OCI-LY1 (cell line): ENCODE results near the gene CBLL2.

Experiments
- H2AFZ ChIP-seq: fragments of 200-600 bp; sonication (generic), shearing (Covaris generic); 2 replicates; pipeline ENCODE4 v1.6.0; 2014; ENCODE audit warnings: antibody characterized with exemption, mild to moderate bottlenecking, low read length
- H3F3A ChIP-seq: fragments of 200-600 bp; sonication (generic), shearing (Covaris generic); 2 replicates; pipeline ENCODE4 v1.6.0; 2014; ENCODE audit warnings: mild to moderate bottlenecking, antibody characterized with exemption, low read length, moderate library complexity; ENCODE audit not compliant: insufficient read depth
- H3K27ac ChIP-seq: fragments of 200-600 bp; sonication (generic); 2 replicates; pipeline ENCODE4 v1.5.1; 2014; ENCODE audit warnings: low read length, mixed run types, mild to moderate bottlenecking, low read depth; ENCODE audit not compliant: poor library complexity, severe bottlenecking
- H3K27me3 ChIP-seq: fragments of 200-600 bp; sonication (generic); 2 replicates; pipeline ENCODE4 v1.6.0; 2014; ENCODE audit warnings: antibody characterized with exemption, mild to moderate bottlenecking, low read length, moderate library complexity; ENCODE audit not compliant: insufficient read depth
- H3K36me3 ChIP-seq: fragments of 200-600 bp; sonication (generic); 2 replicates; pipeline ENCODE4 v1.6.1; 2014; ENCODE audit warnings: mild to moderate bottlenecking, antibody characterized with exemption, low read length, moderate library complexity, mixed read lengths; ENCODE audit not compliant: insufficient read depth
- H3K4me1 ChIP-seq: fragments of 200-600 bp; sonication (generic); 2 replicates; pipeline ENCODE4 v1.5.1; 2014; ENCODE audit warnings: mild to moderate bottlenecking, low read length, moderate library complexity; ENCODE audit not compliant: insufficient read depth, severe bottlenecking
- H3K4me2 ChIP-seq: fragments of 200-600 bp; sonication (generic), shearing (Covaris generic); 2 replicates; pipeline ENCODE4 v1.6.1; 2014; ENCODE audit warnings: low read length
- H3K4me3 ChIP-seq: fragments of 200-600 bp; sonication (generic); 2 replicates; pipeline ENCODE4 v1.5.1; 2014; ENCODE audit warnings: low read length, low read depth, mild to moderate bottlenecking, mixed read lengths; ENCODE audit not compliant: poor library complexity, severe bottlenecking
- H3K79me2 ChIP-seq: fragments of 200-600 bp; shearing (Covaris generic); 2 replicates; pipeline ENCODE4 v1.6.1; 2016; ENCODE audit warnings: mixed run types, low read length, mixed read lengths; ENCODE audit not compliant: insufficient read depth
- H3K9ac ChIP-seq: fragments of 200-600 bp; sonication (generic), shearing (Covaris generic); 2 replicates; pipeline ENCODE4 v1.6.1; 2014; ENCODE audit warnings: mild to moderate bottlenecking, low read length, mixed read lengths
- H3K9me2 ChIP-seq: fragments of 200-600 bp; sonication (generic), shearing (Covaris generic); 2 replicates; pipeline ENCODE4 v1.6.1; 2014; ENCODE audit warnings: low read depth, mild to moderate bottlenecking, low read length, mixed read lengths
- H3K9me3 ChIP-seq: fragments of 200-600 bp; shearing (Covaris generic); 2 replicates; pipeline ENCODE4 v1.6.1; 2014; ENCODE audit warnings: low read length, mixed read lengths
- H4K20me1 ChIP-seq: fragments of 200-600 bp; sonication (generic), shearing (Covaris generic); 2 replicates; pipeline ENCODE4 v1.6.0; 2016; ENCODE audit warnings: mild to moderate bottlenecking, low read length; ENCODE audit not compliant: insufficient read depth
- EZH2 ChIP-seq: fragments of 200-600 bp; sonication (generic), shearing (Covaris generic); IDR thresholded peaks from 2 replicates; pipeline ENCODE4 v1.8.0; 2017; ENCODE audit warnings: borderline replicate concordance, mixed run types, mild to moderate bottlenecking, antibody characterized with exemption, low read length, moderate library complexity, mixed read lengths
- TF ChIP-seq, protein P1 (sequence below): fragments of 200-600 bp; sonication (generic), shearing (Covaris generic); IDR thresholded peaks from 2 replicates; pipeline ENCODE4 v1.5.1; 2017; ENCODE audit warnings: mild to moderate bottlenecking, antibody characterized with exemption, low read length, moderate library complexity, mixed read lengths

Gene CBLL2

DNA sequence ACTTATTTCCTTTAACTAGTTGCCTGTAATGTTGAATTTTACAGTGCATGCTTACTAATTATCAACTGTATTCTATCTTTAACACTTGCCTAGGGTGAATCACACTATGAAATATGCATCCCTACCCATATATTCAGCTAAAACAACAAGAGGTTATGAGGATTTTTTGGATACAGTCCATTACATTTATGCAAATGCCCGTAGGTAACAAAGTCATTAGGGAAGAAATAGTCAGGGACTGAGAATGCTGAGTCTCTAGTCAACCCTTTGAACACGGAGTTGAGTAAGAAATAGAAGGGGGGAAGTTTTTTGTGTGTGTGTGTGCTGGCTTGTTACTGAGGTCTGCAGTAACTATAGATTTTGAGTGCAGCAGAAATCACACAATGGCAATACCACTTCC is 26.1 kb upstream of the CBLL2 start:
- H3K4me1 ChIP-seq = no peaks in the 10 kb centered on the region
- H3K9me2 ChIP-seq = no peaks in the 10 kb centered on the region
- no peak for TF ChIP-seq EZH2
- TF ChIP-seq, protein P1, sequence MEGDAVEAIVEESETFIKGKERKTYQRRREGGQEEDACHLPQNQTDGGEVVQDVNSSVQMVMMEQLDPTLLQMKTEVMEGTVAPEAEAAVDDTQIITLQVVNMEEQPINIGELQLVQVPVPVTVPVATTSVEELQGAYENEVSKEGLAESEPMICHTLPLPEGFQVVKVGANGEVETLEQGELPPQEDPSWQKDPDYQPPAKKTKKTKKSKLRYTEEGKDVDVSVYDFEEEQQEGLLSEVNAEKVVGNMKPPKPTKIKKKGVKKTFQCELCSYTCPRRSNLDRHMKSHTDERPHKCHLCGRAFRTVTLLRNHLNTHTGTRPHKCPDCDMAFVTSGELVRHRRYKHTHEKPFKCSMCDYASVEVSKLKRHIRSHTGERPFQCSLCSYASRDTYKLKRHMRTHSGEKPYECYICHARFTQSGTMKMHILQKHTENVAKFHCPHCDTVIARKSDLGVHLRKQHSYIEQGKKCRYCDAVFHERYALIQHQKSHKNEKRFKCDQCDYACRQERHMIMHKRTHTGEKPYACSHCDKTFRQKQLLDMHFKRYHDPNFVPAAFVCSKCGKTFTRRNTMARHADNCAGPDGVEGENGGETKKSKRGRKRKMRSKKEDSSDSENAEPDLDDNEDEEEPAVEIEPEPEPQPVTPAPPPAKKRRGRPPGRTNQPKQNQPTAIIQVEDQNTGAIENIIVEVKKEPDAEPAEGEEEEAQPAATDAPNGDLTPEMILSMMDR = no peak
- H2AFZ ChIP-seq = no peak overlapping the region
- no peaks in the 10 kb centered on the region for H3F3A ChIP-seq
- H3K79me2 ChIP-seq = no peaks in the 10 kb centered on the region
- no peak overlapping the region for H3K27ac ChIP-seq
- no peaks in the 10 kb centered on the region for H3K27me3 ChIP-seq
- no peak overlapping the region for H3K4me3 ChIP-seq
- H3K4me2 ChIP-seq = no peak overlapping the region
- H3K9me3 ChIP-seq = no peaks in the 10 kb centered on the region
- H4K20me1 ChIP-seq = no peaks in the 10 kb centered on the region
- H3K9ac ChIP-seq = no peak overlapping the region
- H3K36me3 ChIP-seq = no peaks in the 10 kb centered on the region

DNA sequence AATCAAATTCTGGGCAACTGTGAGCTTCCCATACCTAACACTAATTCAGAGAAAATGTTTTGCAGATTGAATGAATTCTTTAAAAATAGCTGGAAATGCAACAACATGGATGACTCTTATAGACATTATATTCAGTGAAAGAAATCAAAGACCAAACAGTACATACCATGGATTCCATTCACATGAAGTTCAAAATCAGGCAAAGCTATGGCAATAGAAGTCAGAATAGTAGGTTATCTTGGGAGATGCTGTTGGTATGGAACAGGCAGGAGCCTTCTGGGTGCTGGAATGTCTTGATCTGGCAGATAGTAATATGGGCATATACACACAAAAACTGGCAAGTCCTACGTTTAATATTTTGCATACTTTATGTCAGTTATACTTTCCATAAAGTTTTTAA is 25.5 kb upstream of the CBLL2 start:
- Histone ChIP-seq H3K79me2 (no peaks in the 10 kb centered on the region), H3K9me2 (no peaks in the 10 kb centered on the region), H3K4me2 (no peak overlapping the region), H3K4me1 (no peaks in the 10 kb centered on the region), H3K27me3 (no peaks in the 10 kb centered on the region), H3K27ac (no peak overlapping the region), H3K36me3 (no peaks in the 10 kb centered on the region), H3K9me3 (no peaks in the 10 kb centered on the region), H3K4me3 (no peak overlapping the region), H3F3A (no peaks in the 10 kb centered on the region), H2AFZ (no peak overlapping the region), H3K9ac (no peak overlapping the region), H4K20me1 (no peaks in the 10 kb centered on the region)
- TF ChIP-seq, protein P1 = no peak
- TF ChIP-seq EZH2 = no peak

DNA sequence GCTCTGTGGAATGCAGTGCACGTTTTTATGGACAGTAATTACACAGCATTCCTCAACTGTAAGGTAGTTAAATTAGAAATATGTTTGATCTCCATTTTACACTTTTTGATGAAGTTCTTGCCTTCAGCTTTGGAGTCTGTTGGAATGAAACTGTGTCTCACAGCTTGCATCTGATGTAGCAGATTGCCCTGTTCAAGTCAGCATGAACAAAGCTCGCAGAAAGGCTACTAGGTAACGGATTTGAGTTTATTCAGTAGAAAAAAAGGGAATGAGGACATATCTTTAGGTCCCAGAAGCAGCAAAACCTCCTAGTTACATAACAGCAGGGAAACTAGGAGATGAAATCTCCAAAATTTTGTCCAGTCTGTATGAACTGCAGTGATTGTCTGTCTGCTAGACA is 24.3 kb upstream of the CBLL2 start:
- Histone ChIP-seq H3K4me2 (no peak overlapping the region), H3K9ac (no peak overlapping the region), H3K79me2 (no peaks in the 10 kb centered on the region), H2AFZ (no peak overlapping the region), H3K27me3 (no peaks in the 10 kb centered on the region), H3K9me2 (no peaks in the 10 kb centered on the region), H3K4me1 (no peaks in the 10 kb centered on the region), H3F3A (no peaks in the 10 kb centered on the region), H3K36me3 (no peaks in the 10 kb centered on the region), H4K20me1 (no peaks in the 10 kb centered on the region), H3K9me3 (no peaks in the 10 kb centered on the region), H3K4me3 (no peak overlapping the region), H3K27ac (no peak overlapping the region)
- no peak for TF ChIP-seq EZH2
- TF ChIP-seq, protein P1 = no peak
